Measurements from ENCODE around the gene WWC1.

Gene WWC1

DNA sequence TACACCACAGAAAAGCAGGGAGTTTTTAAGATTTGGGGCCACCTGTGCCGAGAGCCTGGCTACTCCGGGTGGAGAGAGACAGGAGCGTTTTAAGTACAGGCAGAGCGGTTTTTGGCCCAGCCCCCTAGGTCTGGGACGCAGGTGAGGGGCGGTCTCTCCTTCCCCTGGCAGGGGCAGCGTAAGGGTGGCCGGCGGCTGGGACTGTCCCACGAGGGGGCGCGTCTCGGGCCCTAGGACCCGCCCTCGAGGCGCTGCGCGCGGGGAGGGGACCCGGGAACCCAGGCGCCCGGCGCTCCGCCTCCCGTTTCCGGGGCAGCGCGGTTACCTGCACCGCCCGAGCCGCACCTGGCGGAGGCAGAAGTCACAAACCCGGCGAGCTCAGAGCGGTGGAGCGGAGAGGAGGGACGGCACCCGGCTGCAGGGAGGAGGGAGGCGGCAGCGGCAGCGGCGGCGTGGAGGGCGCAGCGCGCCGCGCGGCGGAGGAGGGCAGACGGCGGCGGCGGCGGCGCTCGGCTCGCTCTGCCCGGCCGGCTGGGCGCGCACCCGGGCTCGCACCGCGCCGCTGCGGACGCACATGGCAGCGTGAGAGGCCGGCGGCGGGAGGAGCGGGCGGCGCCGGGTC is at the start of gene WWC1:
TSS of gene WWC1 (plus strand) at position 304 of the 622 bp plus-strand sequence. CDS start 508 bp downstream, outside the sequence.
- peak; percentile 83 for DNase-seq (ENCODE audit: low read depth, low spot score)

DNA sequence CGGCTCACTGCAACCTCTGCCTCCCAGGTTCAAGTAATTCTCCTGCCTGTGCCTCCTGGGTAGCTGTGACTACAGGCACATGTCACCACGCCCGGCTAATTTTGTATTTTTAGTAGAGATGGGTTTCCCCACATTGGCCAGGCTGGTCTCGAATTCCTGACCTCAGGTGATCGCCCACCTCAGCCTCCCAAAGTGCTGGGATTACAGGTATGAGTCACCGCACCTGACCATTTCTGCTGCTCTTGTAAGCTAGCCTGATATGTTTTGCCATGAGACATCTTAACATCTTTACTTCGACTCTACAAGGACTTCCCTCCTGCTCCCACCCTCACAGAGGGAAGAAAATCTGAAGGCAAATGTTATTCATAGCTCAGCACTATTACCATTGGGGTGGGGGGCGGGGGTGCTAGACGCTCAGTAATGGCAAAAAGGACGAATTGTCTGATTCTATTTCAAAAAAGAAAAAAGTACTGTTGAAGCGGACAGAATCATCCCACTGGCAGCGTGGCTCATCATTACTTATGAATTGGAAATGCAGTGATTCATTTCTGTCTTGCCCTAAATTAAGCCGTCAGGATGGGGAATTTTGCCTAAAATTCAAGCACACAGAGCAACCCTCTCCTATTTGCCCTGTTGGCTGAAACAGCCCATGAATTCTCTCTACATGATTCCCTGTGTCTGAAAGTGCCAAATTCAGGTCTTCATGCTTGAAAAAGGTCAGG is 46.4 kb upstream of the WWC1 start:
- no peak for DNase-seq (ENCODE audit: low read depth, low spot score)

- DNase-seq (ENCODE audit: low read depth, low spot score): no peak
Measured at GRCh38 chr5:168249923-168250322, 41.5 kb upstream of the WWC1 start.

DNA sequence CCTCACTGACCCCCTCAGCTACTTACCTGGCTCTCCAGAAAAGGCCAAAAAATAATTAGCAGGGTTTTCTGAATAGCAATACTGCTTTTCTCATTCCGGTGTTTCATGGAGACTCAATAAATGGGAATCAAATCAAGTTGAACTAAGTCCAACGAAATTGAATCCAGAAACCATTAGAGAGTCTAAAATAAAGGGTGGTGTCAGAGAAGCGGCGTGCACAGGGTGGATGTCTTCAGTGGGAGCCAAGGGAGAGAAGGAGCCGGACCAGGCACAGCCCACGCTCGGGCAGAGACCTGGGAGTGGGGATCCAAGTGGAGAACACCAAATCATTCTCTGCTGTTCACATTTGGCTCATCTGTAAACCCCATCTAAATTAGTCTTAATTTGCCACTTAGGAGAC is 40.2 kb upstream of the WWC1 start:
- DNase-seq (ENCODE audit: low read depth, low spot score): no peak

DNA sequence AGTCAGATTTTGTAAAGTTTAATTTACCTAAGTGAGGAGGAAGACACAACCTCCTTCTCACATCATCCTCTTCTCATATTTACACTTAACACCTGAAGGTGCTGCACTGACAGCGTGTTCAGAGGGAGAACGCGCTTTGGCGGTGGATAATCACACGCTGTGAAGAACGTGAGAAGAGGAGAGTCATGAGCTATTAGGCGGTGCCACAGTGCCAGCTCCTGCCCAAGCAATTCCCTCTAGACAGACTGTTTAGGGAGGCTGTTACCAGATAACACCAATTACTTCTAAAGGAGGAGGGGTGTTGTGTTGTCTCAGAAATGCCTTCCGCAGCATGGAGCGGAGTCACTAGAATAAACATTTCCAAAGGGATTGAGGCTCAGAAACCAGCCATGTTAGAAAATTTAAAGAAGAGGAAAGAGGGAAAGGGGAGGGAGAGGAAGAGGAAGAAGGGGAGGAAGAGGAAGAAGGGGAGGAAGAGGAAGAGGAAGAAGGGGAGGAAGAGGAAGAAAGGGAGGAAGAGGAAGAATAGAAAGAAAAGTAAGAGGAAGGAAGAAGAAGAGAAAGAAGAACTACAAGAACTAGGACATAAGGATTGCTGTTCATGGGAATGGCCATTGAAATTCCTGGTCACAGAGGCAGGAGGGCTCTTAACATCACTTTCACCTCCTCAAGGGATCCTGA is 37.3 kb upstream of the WWC1 start:
- DNase-seq (ENCODE audit: low read depth, low spot score): no peak

- no peak for DNase-seq (ENCODE audit: low read depth, low spot score)
Measured at GRCh38 chr5:168260353-168261226, 30.9 kb upstream of the WWC1 start.

GRCh38 chr5:168261227-168261571 is 30.2 kb upstream of the WWC1 start:
- no peak for DNase-seq (ENCODE audit: low read depth, low spot score)

GRCh38 chr5:168262042-168262743 is 29.3 kb upstream of the WWC1 start:
- no peak for DNase-seq (ENCODE audit: low read depth, low spot score)

DNA sequence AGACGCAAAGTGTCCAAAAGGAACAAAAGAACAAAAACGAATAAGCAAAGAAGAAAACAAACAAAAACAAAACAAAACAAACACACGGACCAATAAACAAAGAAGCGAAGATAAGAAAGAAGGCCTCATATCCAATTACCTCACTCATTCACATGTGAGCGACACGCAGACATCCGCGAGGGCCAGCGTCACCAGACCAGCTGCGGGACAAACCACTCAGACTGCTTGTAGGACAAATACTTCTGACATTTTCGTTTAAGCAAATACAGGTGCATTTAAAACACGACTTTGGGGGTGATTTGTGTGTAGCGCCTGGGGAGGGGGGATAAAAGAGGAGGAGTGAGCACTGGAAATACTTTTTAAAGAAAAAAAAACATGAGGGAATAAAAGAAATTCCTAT is 28.3 kb upstream of the WWC1 start:
- no peak for DNase-seq (ENCODE audit: low read depth, low spot score)

DNA sequence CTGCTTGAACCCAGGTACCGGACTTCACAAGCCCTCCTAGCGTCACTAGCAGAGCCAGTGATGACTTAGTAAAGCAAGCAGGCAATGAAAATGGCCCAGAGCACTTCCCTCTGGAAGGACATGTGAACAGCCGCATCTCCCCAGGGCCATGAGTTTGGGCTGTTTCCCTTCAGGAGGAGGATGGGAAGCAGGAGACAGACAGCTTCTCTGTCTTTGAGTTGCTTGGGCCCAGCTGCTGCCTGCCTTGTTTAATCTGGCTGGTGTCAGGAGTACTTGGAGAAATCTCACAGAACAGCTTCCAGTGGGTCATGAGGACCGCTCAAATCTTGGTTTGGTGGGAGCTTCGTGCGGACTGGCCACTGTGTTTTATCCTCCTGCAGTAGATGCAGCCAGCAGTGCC is 25.4 kb upstream of the WWC1 start:
- DNase-seq (ENCODE audit: low read depth, low spot score): no peak

DNA sequence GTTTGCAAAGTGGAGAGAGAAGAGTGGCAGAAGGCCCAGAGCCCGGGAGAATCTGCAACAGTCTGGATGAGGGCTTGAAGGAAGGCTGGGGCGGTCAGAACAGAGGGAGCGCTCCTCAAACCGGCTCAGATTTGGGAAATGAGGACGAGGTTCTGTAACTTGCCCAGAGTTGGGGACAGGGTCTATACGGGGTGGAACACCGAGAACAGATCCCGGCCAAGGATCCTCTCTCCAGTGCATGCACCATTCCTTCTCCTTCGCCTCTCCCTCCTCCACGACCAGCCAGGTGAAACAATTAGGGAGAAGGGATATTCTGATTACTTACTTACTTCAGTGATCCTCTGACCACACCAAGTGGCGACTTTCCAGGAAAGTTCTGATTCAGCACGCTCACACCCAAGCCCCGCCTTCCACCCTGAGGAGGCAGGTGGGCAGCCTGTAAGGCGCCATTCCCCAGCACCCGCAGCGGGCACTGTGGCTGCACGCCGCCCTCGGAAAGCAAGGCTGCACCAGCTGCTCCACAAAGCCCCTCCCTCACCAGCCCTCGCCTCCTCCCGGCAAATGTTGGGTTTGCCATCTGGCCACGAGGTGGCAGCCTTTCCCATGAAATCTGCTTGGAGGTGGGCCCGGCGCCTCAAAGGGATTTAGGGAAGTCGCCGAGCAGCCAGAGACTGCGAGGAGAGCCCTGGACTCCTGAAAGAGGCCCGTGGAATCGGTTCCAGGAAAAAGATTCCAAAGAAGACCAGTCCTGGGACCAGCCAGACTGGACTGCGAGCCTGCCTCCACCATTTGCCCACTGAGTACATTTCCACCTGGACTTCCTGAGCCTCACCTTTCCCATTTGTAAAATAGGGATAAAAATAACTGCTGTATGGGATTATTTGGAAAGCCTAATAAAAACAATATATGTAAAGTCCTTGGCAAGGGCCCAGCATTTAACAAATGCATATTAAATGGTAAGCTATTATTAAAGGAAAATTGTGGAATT is 22.2 kb upstream of the WWC1 start:
- peak; percentile 97 for DNase-seq (ENCODE audit: low read depth, low spot score)

DNA sequence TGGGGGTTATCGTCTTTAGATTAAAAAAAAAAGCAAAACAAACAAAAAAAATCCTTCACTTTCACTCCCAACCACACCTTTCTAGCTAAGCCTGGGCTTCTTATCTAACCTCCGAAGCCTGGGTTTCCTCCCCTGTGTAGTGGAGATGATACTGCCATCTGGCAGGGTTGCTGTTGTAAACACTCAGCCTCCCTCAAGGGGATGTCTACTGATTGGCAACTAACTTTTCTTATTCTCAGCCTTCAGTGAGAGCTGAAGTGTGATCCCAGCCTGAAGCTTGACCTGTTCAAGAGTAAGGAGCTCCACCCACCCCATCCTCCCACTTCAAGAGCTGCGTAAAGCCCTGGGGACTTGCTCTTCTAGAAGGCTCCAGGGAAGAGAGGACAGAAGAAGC is 21.5 kb upstream of the WWC1 start:
- no peak for DNase-seq (ENCODE audit: low read depth, low spot score)

DNA sequence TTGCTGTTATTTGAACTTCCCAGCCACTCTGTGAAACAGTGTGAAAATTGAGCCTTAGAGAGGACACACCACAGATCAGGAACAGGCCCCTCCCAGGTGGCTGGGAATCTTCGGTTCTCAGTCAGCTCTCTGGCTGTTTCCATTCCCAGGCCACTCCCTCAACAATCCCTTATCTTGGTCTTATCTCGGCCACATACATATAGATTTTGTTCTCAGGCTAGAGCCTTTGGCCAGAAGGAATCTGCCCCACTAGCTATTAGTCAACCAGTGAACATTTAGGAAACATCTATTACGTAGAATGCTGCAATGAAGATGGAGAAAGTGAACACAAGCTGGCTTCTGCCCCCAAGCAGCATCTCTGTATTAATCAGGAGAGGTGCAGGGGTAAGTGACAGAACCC is 21.0 kb upstream of the WWC1 start:
- no peak for DNase-seq (ENCODE audit: low read depth, low spot score)

GRCh38 chr5:168273056-168273980 is 18.1 kb upstream of the WWC1 start:
- DNase-seq (ENCODE audit: low read depth, low spot score): no peak

DNA sequence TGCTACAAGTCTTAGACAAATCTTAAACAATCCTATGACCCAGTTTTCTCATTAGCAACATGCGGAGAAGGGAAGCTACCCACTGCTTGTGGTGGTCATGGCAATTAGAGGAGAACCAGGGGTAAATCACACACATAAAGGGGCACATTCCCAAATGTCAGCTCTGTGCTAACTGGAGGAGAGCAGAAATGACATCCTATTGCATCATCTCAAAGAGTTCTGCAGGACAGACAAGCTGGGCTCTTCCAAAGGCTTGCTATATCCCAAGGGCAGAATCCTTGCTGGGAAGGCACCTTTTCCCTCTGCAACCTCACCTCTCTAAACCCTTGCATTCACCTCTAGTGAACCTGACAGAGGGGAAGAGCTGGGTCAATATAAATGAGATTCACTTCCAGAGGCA is 17.0 kb upstream of the WWC1 start:
- DNase-seq (ENCODE audit: low read depth, low spot score): no peak

DNA sequence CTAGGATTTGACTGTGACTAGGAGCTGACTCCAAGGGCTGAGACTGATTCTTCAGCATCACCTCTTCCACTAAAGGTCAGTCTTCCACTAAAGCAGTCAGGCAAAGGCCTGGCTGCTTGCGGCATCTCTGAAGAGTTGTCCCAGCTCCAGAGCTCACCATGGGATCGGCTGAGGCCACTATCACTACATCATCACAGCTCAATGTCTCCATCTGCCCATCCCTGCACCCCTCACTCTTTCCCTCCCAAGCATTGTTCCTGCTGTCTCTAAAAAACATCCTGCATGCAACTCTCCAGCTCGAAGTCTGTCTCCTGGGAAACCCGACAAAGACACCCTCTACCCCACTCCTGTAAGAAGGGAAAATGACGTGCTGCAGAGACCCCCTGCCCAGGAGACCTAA is 15.5 kb upstream of the WWC1 start:
- DNase-seq (ENCODE audit: low read depth, low spot score): no peak

DNA sequence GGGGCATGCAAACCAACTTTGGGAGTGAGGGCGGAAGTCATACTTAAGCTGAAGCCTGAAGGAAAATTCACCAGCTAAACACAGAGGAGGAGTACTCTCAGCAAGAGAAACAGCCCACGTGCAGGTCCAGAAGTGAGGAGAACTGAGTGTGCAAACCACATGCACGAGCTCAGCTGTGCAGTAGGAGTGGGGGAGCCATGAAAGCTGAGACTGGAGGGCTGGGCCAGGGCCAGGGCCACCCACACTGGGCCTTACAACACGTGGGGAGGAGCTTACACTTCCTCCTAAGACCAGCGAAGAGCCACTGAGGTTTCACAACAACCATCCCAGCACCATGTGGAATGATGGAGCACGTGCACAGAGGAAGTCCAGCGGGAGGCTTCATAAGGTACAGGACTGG is 9.3 kb upstream of the WWC1 start:
- DNase-seq (ENCODE audit: low read depth, low spot score): no peak

GRCh38 chr5:168284809-168285208 is 6.6 kb upstream of the WWC1 start:
- DNase-seq (ENCODE audit: low read depth, low spot score): no peak

DNA sequence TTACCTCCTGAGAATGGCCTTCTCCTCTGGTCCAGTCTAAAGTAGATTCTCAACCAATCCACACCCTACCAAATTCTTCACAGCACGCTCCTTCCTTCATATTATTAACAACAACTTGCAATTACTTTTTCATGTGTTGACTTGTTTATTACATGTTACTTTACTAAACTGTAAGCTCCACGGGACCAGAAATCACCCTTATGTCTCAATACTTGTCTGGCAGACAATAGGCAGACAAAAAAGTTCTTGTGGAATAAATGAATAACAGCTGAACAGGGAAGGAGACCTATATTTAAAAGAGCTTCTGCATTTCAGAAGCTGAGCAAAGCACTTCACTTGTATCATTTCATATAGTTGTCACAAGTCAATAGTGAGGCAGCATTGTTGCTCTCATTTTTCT is 5.7 kb upstream of the WWC1 start:
- no peak for DNase-seq (ENCODE audit: low read depth, low spot score)
